Breast epithelium (tissue), 3 donors: ENCODE results near the gene ANTXR1.

Experiments used
- POLR2A ChIP-seq: fragments of 450-650 bp; IDR thresholded peaks from one replicate; pipeline ENCODE4 v1.6.1; 2016; ENCODE audit warnings: antibody characterized with exemption, mild to moderate bottlenecking, moderate library complexity
- POLR2AphosphoS5 ChIP-seq, 3 donors: sonication (generic); formaldehyde crosslinking; IDR thresholded peaks; one replicate each; pipeline ENCODE4 v1.6.1; 2017; ENCODE audit warnings: antibody characterized with exemption in 3 of 3
- TF ChIP-seq, protein P1 (sequence below), 3 donors: fragments of 450-650 bp; IDR thresholded peaks; one replicate each; pipeline ENCODE4 v1.5.1; 2016 to 2017; ENCODE audit warnings: antibody characterized with exemption in 3 of 3, mild to moderate bottlenecking in 3 of 3, moderate library complexity in 3 of 3

DNA sequence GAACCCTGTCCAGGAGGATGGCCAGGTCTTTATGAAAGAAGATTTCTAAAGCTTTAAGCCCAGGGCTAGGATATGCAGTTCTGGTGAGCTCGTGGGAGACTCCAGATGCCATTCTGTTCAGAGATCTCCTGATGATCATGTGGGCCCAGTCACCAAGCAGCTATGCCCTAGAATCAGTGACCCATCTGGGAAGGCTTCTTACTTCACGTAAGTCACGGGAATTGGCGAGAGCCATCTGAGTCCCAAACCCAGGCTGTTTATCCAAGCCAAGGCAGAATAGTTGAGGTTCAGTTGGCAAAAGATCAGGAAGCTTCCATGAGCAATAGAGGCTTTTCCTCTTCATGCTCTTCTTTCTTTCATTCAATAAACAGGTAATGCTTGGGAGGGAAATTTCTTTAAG lies 23.9 kb downstream of the ANTXR1 start:
- TF ChIP-seq, protein P1, sequence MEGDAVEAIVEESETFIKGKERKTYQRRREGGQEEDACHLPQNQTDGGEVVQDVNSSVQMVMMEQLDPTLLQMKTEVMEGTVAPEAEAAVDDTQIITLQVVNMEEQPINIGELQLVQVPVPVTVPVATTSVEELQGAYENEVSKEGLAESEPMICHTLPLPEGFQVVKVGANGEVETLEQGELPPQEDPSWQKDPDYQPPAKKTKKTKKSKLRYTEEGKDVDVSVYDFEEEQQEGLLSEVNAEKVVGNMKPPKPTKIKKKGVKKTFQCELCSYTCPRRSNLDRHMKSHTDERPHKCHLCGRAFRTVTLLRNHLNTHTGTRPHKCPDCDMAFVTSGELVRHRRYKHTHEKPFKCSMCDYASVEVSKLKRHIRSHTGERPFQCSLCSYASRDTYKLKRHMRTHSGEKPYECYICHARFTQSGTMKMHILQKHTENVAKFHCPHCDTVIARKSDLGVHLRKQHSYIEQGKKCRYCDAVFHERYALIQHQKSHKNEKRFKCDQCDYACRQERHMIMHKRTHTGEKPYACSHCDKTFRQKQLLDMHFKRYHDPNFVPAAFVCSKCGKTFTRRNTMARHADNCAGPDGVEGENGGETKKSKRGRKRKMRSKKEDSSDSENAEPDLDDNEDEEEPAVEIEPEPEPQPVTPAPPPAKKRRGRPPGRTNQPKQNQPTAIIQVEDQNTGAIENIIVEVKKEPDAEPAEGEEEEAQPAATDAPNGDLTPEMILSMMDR (IDR thresholded peaks at IDR 0.05), result no peak
- TF ChIP-seq POLR2AphosphoS5 (IDR thresholded peaks at IDR 0.05), result no peak
- TF ChIP-seq POLR2A, result no peak
